ENCODE results near the gene DES. TPM values are rescaled to one million over a fixed set of nuclear protein-coding genes. Genes with fewer than 3 reads are reported as not detected.
A peak's percentile ranks its signal among the peaks of the same experiment; 100 is the strongest.

DES gene
- total and polyA plus RNA-seq, 2 of the 13 experiments (the other 11 are each of a cell fraction or from before 2014, with no cell fraction given) = not detected

DNA sequence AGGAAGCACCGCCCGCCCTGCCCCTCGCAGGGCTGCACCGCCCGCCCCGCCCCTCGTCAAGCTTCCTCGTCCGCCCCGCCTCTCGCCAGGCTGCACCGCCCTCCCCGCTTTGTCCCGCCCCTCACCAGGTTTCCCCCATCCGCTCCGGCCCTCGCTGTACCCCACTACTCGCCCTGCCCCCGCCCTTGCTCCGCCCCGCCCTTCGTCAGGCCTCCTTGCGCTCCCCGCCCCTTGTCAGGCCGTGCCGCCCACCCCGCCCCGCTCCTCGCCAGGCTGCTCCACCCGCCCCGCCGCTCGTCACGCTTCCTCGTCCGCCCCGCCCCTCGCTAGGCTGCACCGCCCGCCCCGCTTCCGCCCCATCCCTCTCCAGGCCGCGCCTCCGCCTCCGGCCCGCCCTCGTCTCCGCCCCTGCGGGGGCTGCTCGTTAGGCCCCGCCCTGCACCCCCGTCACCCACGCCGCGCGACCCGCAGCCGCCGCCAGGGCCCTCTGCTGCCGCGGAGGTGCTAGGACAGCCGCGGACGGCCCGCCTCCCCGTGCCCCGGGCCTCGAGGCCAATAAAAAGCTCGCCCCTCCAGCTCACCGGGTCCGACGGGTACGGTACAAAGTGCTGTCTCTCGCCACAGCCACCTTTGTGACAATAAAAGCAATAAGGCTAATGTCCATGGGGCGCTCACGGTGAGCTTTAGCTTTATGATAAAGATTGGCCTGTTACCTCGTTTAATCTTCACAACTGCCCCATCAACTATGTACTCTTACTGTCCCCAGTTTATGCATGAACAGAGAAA is 29.9 kb upstream of the DES start (continued):
- TF ChIP-seq HNF4A (CRISPR knock-in tag; IDR thresholded peaks at IDR 0.05) = peak; percentile 73
- TF ChIP-seq, protein P1, sequence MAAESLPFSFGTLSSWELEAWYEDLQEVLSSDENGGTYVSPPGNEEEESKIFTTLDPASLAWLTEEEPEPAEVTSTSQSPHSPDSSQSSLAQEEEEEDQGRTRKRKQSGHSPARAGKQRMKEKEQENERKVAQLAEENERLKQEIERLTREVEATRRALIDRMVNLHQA (CRISPR knock-in tag; IDR thresholded peaks at IDR 0.05) = no peak
- TF ChIP-seq, protein P2, sequence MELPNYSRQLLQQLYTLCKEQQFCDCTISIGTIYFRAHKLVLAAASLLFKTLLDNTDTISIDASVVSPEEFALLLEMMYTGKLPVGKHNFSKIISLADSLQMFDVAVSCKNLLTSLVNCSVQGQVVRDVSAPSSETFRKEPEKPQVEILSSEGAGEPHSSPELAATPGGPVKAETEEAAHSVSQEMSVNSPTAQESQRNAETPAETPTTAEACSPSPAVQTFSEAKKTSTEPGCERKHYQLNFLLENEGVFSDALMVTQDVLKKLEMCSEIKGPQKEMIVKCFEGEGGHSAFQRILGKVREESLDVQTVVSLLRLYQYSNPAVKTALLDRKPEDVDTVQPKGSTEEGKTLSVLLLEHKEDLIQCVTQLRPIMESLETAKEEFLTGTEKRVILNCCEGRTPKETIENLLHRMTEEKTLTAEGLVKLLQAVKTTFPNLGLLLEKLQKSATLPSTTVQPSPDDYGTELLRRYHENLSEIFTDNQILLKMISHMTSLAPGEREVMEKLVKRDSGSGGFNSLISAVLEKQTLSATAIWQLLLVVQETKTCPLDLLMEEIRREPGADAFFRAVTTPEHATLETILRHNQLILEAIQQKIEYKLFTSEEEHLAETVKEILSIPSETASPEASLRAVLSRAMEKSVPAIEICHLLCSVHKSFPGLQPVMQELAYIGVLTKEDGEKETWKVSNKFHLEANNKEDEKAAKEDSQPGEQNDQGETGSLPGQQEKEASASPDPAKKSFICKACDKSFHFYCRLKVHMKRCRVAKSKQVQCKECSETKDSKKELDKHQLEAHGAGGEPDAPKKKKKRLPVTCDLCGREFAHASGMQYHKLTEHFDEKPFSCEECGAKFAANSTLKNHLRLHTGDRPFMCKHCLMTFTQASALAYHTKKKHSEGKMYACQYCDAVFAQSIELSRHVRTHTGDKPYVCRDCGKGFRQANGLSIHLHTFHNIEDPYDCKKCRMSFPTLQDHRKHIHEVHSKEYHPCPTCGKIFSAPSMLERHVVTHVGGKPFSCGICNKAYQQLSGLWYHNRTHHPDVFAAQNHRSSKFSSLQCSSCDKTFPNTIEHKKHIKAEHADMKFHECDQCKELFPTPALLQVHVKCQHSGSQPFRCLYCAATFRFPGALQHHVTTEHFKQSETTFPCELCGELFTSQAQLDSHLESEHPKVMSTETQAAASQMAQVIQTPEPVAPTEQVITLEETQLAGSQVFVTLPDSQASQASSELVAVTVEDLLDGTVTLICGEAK (IDR thresholded peaks at IDR 0.05) = no peak
- TF ChIP-seq, protein P2 (CRISPR knock-in tag; IDR thresholded peaks at IDR 0.05) = peak; percentile 76; the same call in 1 of the 2 replicates
- TF ChIP-seq, protein P3, sequence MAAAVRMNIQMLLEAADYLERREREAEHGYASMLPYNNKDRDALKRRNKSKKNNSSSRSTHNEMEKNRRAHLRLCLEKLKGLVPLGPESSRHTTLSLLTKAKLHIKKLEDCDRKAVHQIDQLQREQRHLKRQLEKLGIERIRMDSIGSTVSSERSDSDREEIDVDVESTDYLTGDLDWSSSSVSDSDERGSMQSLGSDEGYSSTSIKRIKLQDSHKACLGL (CRISPR knock-in tag; IDR thresholded peaks at IDR 0.05) = no peak
- TF ChIP-seq ZSCAN30 (CRISPR knock-in tag; IDR thresholded peaks at IDR 0.05) = no peak
- no peak for TF ChIP-seq SOX6 (IDR thresholded peaks at IDR 0.05)
- peak; percentile 52 for TF ChIP-seq SOX6 (CRISPR knock-in tag; IDR thresholded peaks at IDR 0.05)
- no peak for TF ChIP-seq ZNF703 (CRISPR knock-in tag; IDR thresholded peaks at IDR 0.05; ENCODE audit: borderline replicate concordance)
- no peak for TF ChIP-seq ZFP1 (CRISPR knock-in tag; IDR thresholded peaks at IDR 0.05)
- TF ChIP-seq, protein P4, sequence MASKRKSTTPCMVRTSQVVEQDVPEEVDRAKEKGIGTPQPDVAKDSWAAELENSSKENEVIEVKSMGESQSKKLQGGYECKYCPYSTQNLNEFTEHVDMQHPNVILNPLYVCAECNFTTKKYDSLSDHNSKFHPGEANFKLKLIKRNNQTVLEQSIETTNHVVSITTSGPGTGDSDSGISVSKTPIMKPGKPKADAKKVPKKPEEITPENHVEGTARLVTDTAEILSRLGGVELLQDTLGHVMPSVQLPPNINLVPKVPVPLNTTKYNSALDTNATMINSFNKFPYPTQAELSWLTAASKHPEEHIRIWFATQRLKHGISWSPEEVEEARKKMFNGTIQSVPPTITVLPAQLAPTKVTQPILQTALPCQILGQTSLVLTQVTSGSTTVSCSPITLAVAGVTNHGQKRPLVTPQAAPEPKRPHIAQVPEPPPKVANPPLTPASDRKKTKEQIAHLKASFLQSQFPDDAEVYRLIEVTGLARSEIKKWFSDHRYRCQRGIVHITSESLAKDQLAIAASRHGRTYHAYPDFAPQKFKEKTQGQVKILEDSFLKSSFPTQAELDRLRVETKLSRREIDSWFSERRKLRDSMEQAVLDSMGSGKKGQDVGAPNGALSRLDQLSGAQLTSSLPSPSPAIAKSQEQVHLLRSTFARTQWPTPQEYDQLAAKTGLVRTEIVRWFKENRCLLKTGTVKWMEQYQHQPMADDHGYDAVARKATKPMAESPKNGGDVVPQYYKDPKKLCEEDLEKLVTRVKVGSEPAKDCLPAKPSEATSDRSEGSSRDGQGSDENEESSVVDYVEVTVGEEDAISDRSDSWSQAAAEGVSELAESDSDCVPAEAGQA (IDR thresholded peaks at IDR 0.05; ENCODE audit: low read depth) = peak; percentile 39; the same call in 1 of the 2 replicates
- TF ChIP-seq, protein P4 (CRISPR knock-in tag; IDR thresholded peaks at IDR 0.05; ENCODE audit: borderline replicate concordance) = no peak
- peak; percentile 78 for TF ChIP-seq RBFOX2 (IDR thresholded peaks at IDR 0.05; ENCODE audit: low read depth, low read length)

Data from HepG2 (cell line).